ENCODE results near the gene VANGL2.

- TF ChIP-seq EZH2phosphoT487 (IDR thresholded peaks at IDR 0.05; ENCODE audit: unreplicated experiment) (no peak), CTCF (conservative IDR thresholded peaks at IDR 0.05; ENCODE audit: low read depth in 2 of 2) (no peak), REST (IDR thresholded peaks at IDR 0.05; ENCODE audit: unreplicated experiment) (no peak)
These were observed 59.9 kb downstream of the VANGL2 start for GRCh38 chr1:160460214-160460642.

Data from GM23338 (cell line).